Adipose tissue (tissue), 3 donors: ENCODE measurements around the gene ACTL7B. TPM values are rescaled to one million over a fixed set of nuclear protein-coding genes. Genes with fewer than 3 reads are reported as not detected.

Source experiments
- H3K27ac ChIP-seq: one replicate; pipeline ENCODE4 v1.5.1; 2013; ENCODE audit warnings: low read depth, low read length
- WGBS, 3 donors: extraction: QIAGEN DNeasy Blood & Tissue Kit; methylation state at CpG; one replicate each; pipeline ENCODE4 v1.1.7; 2013; 5-methylcytosine and 5-hydroxymethylcytosine counted together
- polyA plus RNA-seq, 3 donors: library from polyadenylated mRNA; stranded (reverse); fragments of 200-250 nt; gene quantifications; one replicate each; pipeline ENCODE4 v1.2.3, GENCODE V29; 2013
- donor health status: healthy with polysubstance abuse.
- donor health status: Bipolar disorder and iron deficiency.
- donor health status: healthy.

Gene ACTL7B
- polyA plus RNA-seq, 3 donors, result not detected

- 89 to 94% (median 92%) methylated on average over 5 of the region's 5 CpGs for WGBS, 3 donors
- H3K27ac ChIP-seq, result no peak overlapping the region
Measured at GRCh38 chr9:108876425-108876824, 20.6 kb upstream of the ACTL7B start.

DNA sequence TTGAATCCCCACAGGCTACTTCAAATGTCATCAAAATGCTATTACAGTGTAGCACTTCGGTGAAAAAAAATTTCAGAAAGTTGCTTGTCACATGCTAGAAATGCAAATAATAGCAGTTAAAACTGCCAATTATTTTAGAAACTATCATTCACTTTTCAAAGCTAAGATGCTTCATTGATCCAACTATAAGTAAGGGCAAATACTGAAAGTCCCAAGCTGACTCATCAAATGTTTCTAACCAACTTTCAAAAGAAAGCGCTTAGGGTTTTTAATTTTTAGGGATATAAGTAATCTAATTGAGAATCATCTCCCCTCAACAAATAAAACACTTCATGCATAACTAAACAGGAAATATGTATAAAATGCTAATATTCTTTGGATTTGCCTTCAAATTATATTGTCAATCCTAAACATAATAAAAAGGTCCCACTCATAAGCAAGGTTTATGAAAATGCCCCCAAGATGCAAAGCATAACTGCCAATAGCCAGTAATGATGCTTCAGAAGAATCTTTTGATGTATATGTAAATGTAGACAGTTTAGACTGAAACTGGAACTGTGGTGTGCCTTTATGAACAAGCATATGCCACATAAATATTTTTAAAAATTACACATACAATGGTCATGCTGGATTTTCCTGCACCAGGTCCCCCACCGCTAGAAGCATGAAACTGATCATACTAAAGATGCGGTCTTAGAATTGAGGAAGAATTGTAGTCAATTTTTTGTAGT is 18.4 kb upstream of the ACTL7B start:
- WGBS, 3 donors, result 96 to 98% (median 96%) methylated on average over 4 of the region's 4 CpGs
- H3K27ac ChIP-seq, result no peak overlapping the region

DNA sequence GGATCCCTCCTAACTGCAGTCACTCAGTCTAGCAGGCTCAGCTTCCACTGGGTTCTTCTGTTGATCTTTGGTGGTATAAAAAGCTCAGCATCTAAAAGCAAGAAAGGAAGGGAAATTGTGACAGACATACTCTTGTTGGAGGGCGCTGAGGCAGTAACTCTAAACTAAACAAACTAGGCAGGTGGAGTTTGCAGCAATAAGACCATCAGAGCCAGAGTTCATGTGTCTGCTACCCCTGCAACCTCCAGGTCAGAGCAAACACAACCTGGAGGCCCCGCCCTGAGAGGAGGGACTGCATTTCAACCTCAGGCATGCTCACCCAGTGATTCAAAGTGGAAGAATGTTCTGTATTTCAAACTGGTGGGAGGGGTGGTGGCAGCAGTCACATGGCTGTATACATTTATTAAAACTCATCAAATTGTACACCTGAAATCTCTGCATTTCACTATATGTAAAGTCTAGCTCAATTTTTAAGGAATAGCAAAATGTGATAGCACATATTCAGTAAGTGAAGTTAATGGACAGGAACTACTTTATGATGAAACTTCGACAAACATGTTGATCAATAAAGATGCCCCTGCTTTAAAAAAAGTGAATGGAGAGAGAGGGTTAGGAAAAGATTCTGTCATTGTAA is 13.4 kb upstream of the ACTL7B start:
- H3K27ac ChIP-seq, result no peak overlapping the region
- WGBS, 3 donors, result 64 to 94% (median 81%) methylated on average over 3 of the region's 3 CpGs

DNA sequence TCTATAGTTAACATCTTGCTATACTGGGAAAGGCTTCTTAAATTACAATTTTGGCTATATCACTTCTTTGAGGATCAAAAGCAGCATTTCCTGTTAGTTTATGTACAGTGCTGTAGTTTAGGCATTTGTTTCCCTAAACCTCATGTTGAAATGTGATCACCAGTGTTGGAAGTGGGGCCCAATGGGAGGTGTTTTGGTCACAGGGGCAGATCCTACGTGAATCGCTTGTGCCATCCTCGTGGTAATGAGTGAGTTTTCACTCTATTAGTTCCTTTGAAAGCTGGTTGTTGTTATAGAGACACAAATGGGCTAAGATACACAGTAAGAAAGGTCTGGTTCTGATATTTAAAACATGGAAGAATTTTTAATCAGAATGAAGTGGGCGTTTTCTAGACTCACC is 12.0 kb upstream of the ACTL7B start:
- 79 to 97% (median 95%) methylated on average over 4 of the region's 4 CpGs for WGBS, 3 donors
- no peak overlapping the region for H3K27ac ChIP-seq

- no peak overlapping the region for H3K27ac ChIP-seq
Measured at GRCh38 chr9:108867116-108867515, 11.3 kb upstream of the ACTL7B start.

- WGBS, 3 donors, result 65 to 88% (median 77%) methylated on average over 2 of the region's 2 CpGs
- H3K27ac ChIP-seq, result no peak overlapping the region
Measured at GRCh38 chr9:108866001-108866420, 10.2 kb upstream of the ACTL7B start.

DNA sequence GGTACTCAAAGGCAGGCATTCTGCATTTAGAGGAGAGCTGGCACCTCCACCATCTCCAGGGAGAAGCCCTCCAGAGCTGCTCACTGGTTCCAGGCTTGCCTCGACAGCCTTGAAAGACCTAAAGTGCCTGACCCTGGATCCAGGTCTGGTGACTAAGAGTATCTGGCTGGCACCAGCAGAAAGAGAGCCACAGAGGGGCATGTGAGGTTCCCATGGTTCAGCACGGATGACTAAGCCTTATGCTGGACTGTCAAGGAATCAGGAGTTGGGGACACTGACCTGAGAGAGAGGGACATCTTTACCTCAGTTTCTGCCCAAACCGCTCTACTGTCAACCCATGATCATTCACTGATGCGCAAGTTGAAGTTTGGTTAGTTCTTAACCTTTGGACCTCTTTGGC is 9.3 kb upstream of the ACTL7B start:
- 89 to 95% (median 94%) methylated on average over 4 of the region's 4 CpGs for WGBS, 3 donors
- H3K27ac ChIP-seq, result no peak overlapping the region

- no peak overlapping the region for H3K27ac ChIP-seq
- WGBS, 3 donors, result 80 to 82% (median 81%) methylated on average over 3 of the region's 3 CpGs
Measured at GRCh38 chr9:108864446-108864845, 8.7 kb upstream of the ACTL7B start.

- H3K27ac ChIP-seq, result no peak overlapping the region
- 84 to 94% (median 90%) methylated on average over 3 of the region's 3 CpGs for WGBS, 3 donors
Measured at GRCh38 chr9:108863891-108864290, 8.1 kb upstream of the ACTL7B start.

DNA sequence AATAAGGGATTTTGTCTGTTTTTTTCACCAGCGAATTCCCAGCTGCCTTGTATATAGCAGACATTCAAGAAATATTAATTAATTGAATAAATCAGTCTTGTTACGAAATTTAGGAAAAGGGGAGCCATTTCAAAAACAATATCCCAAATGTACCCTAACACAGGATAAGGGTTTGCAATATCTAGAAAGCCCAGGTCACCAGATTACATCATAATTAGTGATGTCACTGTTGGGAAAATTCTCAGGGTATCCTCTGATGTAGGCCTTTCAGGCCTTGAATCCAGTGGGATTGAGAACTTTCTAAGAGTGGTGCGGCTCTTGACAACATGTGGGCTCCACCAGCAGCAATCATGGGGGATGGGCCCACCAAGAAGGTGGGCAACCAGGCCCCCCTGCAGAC is 6.2 kb upstream of the ACTL7B start, which contains the start of gene ACTL7A:
Gene ACTL7A (plus strand): TSS at position 270 of the 400 bp plus-strand sequence. CDS start 57 bp downstream, at position 327.
- WGBS, 3 donors, result 93 to 97% (median 94%) methylated on average over 3 of the region's 3 CpGs
- no peak within 1 kb of the TSS for H3K27ac ChIP-seq

GRCh38 chr9:108861464-108861863 is 5.7 kb upstream of the ACTL7B start:
- WGBS, 3 donors, result 68 to 84% (median 70%) methylated on average over 7 of the region's 7 CpGs
- no peak overlapping the region for H3K27ac ChIP-seq

GRCh38 chr9:108860764-108861163 is 5.0 kb upstream of the ACTL7B start:
- no peak overlapping the region for H3K27ac ChIP-seq
- WGBS, 3 donors, result 93 to 95% (median 94%) methylated on average over 2 of the region's 2 CpGs

- no peak overlapping the region for H3K27ac ChIP-seq
- 79 to 89% (median 86%) methylated on average over 4 of the region's 4 CpGs for WGBS, 3 donors
Measured at GRCh38 chr9:108860354-108860753, 4.6 kb upstream of the ACTL7B start.

- WGBS, 3 donors, result 79 to 88% (median 83%) methylated on average over 3 of the region's 3 CpGs
- no peak overlapping the region for H3K27ac ChIP-seq
Measured at GRCh38 chr9:108859459-108860114, 3.8 kb upstream of the ACTL7B start.

DNA sequence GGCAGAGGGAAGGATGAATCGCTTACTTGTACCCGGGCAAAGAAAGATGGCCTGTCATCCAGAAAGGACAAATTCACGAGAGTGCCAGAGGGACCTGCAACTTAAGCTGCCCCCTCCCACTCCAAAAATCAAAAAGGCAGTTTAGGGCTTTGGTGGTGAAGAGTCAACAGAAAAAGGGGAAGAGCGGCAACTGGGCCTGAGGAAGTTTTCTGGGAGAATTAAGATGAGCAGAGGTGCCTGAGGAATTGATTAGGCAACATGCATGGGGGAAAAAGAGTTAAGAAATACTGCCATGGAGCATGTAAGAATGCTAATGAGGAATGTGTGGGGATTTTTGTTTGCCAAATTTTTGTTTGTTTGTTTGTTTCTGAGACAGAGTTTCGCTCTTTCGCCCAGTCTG is 1.8 kb upstream of the ACTL7B start:
- H3K27ac ChIP-seq, result no peak overlapping the region
- WGBS, 3 donors, result 83 to 93% (median 84%) methylated on average over 6 of the region's 6 CpGs

GRCh38 chr9:108855529-108855886 is 278 bp downstream of the ACTL7B start:
- WGBS, 3 donors, result 93 to 96% (median 96%) methylated on average over 24 to 25 of the region's 25 CpGs

GRCh38 chr9:108854641-108855528 is 901 bp downstream of the ACTL7B start:
- 90 to 95% (median 90%) methylated on average over 57 to 59 of the region's 59 CpGs for WGBS, 3 donors
- H3K27ac ChIP-seq, result no peak overlapping the region

More at GRCh38 chr9:108855529-108855886, 278 bp downstream of the ACTL7B start:
- H3K27ac ChIP-seq, result no peak overlapping the region

- WGBS, 3 donors, result 85 to 97% (median 93%) methylated on average over 3 of the region's 3 CpGs
Measured at GRCh38 chr9:108854094-108854493, 1.7 kb downstream of the ACTL7B start.

DNA sequence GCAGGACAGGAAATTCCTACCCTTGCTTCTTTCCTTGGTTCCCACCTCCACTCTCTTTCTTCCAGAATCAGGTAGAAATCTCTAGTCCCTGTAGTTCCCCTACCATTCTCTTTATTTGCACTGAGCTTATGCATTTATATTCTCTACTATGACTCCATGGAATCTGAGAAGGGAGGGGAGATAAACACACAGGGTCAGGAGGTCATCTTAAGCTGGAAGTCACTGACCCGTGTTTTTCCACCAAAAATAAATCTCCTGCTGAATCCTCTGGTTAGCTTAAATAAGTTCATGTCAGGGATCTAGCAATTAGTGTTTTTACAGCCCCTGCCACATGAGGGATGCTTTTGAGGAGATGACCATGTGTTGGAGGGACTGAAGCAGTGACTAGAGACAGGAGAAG is 3.7 kb downstream of the ACTL7B start:
- WGBS, 3 donors, result 17 to 31% (median 31%) methylated on average over 1 of the region's 1 CpG

More at GRCh38 chr9:108854094-108854493, 1.7 kb downstream of the ACTL7B start:
- H3K27ac ChIP-seq, result no peak overlapping the region

More for the DNA sequence above, 3.7 kb downstream of the ACTL7B start:
- no peak overlapping the region for H3K27ac ChIP-seq
